NCI-H345 treated with DMSO at 0.1 percent for 48 hours (cell line): ENCODE results near the gene ERC1.
"Not testable (repeated sequence)": the region's sequence is repeated elsewhere in the genome, so short reads cannot be mapped to it uniquely, and the experiment has no call there.

ENCODE experiments used
- DNase-seq: peaks from one replicate; lab custom pipeline; 2025; ENCODE audit not compliant: unreplicated experiment; lab: John Stamatoyannopoulos, UW

The ERC1 gene

DNA sequence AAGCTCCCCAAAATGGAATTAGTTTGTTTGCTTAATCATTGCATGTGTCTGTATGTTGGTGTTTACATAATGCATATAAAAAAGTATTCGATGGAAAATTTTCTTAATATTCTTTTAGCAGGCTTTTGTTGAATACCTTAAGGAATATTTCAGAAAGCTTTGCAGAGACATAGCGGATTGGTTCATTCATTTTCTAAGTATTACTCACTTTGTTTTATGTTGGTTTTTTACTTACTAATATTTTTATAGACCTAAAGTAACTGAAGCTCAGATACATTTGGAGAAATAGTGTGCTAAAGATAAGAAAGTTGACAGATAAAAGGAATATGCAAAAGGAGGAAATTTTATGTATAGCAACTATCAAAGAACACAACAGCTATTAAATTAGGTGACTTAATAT, 191.0 kb downstream of the ERC1 start:
- no peak for DNase-seq

DNA sequence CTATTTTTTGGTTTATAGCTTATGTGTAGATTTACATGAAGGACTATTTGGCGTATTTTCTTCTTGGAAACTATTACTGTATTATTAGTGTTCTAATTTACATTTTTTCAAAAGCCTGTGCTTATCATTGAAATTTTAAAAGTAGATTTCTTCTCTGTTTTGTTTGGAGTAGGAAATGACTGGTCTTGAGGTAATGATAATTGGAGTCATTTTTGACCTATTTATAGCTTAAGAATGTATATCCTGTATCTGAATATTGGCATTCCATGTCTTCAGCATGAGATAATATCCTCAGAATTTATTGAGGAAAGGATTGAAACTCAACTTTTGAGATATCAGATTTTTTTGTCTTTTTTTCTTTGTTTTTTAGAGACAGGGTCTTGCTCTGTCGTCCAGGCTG, 193.4 kb downstream of the ERC1 start:
- DNase-seq = no peak

DNA sequence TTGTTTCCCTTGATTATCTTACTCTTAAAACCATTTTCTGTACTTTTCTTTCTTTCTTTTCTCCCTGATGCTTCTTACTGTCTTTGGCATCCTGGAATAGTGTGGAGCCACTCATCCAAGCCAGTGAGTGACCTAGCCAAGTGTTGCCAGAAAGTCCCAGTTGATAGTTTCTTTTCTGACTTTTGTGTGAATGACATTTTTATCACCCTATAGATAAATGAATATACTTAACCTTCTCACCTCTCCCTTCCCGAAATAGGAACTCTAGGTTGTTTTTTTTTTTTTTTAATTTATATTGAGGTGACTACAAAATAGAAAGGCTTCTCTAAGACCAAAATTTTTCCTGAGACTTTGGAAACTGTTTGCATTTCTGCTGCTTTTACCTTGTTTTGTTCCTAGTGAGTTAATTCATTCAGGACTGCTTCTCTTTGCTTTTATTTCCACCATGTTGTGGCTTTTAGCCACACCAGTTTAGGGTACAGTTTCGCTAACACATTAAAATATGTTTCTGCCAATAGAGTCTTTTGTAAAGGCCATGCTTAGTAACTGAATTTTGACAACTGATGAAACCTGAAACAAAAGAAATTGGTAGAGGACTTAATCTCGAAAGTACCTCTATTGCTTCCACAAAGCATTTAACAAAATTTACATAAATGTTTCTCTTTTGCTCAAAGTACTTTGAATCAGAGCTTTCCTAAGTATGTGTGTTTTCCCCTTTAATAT, 194.6 kb downstream of the ERC1 start:
- DNase-seq = no peak

DNA sequence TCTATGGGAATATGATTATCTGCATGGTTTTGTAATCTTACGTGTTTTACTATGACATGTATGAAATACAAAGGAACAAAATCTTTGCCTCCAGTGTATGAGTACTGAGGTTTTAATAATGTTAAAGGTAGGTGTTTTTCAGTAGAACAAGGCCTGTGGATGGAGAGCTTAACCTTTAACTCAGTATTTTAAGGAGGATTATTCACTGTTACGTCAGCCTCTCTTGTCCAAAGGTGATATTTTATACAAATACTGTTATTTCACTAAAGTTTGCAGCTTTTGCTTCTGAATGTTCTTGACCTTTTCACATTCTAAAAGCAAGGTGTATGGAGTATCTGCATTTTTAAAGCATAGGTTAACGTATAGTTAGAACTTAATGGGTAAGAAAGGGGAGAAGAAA, 195.3 kb downstream of the ERC1 start:
- DNase-seq = no peak

DNA sequence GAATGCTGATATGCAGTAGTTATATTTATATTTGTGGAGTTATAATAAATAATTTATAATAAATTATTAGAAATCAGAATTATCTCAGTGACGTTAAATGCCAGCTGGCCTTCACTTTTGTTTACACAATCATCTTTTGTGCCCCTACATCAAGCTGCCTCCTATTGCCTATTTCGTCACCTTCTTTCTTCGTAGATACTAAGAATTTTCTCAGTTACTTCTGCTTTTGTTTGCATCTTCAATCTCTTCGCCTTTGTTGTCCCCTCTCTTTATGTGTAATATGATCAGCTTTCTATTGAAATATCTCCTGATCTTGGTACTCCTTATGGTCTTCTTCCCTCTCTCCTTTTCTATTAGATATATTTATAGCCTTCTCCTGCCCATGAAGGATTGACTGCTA, 197.0 kb downstream of the ERC1 start:
- DNase-seq = no peak

DNA sequence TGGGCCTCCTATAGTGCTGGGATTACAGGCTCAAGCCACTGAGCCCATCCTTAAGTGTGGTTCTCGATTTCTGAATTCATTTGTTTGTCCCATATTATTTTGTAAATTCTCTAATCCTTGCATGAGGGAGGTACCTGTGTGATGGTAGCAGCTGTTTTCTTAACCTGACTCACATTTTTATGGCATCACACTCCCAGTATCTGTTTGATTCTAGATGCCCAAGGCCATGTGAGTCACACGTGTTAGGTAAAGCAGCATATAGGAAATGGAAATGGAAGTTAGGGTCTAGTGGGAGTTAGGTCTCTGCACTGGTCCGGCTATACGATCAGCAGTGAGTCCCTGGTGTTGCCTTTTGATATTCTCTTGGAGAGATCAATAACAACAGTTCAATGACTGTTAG, 198.1 kb downstream of the ERC1 start:
- no peak for DNase-seq

DNA sequence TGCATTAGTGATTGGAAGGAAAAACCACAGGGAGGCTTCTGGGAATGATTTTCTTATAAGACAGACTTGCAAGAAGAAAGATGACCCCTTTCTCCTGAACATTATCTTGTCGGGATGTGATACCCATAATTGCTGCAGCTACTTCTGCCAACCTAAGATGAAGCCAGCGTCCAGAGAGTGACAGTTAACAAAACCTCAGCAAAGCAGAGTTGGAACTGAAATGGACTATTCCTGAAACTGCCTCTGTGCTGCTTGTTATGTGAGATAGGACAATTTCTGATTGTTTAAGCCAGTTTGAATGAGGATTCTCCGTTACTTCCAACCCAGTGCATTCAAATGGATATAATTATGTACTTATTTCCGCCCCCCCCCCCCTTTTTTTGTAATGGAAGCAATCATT, 204.5 kb downstream of the ERC1 start:
- DNase-seq = no peak

DNA sequence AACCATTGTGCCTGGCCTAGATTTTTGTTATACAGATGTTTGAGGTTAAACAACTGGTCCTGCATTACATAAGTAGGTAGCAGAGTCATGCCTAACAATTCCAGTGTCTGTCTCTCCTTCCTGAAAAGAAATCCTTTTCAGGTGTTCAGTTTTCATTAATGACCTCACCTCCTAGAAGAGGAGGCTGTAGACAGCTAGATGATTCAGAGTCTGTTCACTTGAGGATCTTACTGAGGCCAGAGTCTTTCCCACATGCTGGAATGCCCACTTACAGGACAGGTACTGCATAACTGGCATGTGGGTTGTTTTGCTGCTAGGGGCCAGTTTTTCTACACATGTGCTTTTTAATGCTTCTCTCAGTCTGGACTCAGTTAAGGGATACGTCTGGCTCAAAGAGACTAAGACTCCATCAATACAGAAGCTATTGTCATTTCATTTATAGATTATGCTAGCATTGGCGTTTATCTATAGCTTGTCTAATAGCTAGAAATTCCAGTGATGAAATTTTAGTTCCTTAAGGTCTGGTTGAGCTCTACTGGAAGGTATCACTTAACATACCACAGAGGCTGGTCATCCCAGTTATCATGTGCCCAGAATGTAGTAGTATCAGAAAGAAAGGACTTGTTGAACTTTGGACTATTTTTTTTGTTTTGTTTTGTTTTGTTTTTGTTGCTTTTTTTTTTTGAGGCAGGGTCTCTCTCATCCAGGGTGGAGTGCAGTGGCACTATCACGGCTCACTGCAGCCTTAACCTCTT, 206.4 kb downstream of the ERC1 start:
- no peak for DNase-seq

DNA sequence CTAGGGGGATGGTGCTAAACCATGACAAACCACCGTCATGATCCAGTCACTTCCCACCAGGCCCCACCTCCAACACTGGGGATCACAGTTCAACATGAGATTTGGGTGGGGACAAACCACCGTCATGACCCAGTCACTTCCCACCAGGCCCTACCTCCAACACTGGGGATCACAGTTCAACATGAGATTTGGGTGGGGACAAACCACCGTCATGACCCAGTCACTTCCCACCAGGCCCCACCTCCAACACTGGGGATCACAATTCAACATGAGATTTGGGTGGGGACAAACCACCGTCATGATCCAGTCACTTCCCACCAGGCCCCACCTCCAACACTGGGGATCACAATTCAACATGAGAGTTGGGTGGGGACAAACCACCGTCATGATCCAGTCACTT, 207.8 kb downstream of the ERC1 start:
- not testable (repeated sequence) for DNase-seq

DNA sequence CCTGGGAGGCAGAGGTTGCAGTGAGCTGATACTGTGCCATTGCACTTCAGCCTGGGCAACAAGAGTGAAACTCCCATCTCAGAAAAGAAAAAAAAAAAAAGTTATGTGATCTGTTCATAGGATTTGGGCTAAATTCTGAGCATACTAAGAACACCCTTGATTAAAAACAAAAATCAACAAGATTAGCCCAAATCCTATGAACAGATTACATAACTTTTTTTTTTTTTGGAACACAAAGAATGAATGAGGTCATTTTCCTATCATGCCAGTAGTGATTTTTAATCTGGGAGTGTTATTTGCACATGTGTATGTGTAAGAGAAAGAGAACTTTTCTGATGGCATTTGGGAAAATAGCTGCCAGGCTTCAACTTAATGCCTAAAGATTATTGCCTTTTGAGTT, 208.7 kb downstream of the ERC1 start:
- no peak for DNase-seq

DNA sequence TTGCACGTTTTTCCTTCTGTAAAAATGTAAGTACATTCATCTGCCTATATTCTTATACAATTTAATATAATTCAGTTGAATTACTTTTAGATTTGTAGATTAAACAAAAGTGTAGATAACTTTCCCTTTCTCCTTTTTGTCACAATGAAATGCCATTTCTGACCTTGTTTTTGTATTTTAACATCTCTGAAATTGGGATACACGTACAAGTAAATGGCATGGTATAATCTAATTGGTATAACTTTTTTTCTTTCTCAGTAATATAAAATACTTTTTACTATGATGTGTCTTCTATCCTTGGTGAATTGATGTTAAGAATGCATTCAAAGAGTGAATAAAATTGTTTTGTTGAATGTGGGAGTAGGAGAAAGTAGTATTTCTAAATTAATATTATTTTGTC, 210.0 kb downstream of the ERC1 start:
- DNase-seq = no peak

DNA sequence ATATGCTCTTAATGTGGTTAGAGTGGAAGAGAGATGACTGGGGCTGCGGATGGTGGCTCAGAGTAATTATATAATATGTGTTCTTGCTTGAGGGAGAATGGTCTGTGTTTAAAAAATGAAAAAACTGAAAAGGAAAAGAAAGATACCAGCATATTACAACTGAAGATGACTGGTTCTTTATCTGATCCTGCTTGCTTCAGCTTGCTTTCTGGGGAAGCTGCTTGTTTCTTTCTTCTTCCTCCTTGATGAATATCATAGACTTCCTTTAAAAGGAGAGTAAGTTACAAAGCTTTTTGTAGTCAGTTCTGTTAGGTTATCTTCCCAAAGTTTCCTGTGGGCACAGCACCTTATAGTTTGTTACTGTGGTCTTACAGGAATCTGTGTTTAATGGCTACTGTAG, 210.9 kb downstream of the ERC1 start:
- DNase-seq = no peak

DNA sequence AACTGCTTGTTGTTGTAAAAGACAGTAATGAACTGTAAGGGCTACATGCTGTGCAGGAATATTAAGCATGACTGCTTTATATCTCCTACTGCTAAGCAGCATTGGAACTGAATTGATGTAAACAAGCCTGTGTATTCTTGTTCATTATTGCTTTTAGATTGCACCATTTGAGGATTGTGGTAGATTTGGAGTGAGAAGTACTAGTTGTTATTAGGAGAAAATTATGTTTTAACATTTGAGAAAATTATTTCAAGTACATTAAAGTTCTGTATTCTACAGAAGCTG, 212.7 kb downstream of the ERC1 start:
- no peak for DNase-seq

DNA sequence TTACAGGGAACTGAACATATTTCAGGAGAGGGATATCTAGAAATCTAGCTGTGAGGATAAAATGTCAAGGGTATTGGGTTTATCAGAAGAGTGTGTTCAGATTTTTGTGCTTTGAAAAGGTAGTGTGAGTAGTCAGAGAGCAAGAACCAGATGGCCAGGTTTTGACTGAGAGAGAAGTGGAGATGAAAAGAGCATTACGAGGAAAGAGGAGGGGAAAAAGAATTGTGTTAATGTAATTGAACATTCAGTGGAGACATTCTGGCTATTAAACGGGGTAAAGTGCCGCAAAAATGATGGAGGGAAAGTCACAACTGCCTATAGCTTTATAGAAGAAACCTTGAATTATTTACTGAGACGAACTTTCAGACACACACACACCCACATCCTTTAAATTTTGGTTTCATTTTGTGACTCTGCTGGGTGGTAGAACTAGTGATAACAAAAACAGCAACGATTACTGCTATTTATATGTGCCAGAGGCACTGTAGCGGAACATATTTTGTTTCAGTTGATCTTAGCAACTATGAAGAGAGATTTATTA, 213.6 kb downstream of the ERC1 start:
- DNase-seq = no peak

DNA sequence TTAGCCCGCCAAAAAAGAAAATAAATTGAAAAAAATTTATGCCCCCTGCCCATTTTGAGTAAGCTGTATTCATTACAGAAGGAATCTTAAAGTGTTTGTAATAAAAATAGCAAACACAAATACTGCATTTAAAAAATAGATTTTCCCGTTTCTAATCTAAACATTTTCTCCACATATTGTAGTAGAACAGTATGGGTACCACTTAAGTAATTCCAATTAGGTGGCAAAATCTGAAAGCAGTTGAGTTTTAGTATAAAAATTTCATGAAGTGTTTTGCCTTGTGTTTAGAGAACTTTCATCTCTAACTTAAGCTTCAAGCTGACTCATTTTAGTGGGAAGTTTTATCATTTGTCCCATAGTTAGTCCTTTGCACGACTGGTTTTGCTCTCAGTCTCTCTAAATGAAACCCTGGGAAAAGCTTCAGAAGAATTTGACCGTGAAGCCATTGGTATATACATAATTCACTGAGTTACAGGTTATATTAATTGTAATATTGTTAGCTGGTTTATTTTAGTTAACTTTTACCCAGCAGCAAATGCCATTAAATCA, 214.6 kb downstream of the ERC1 start:
- DNase-seq = no peak

DNA sequence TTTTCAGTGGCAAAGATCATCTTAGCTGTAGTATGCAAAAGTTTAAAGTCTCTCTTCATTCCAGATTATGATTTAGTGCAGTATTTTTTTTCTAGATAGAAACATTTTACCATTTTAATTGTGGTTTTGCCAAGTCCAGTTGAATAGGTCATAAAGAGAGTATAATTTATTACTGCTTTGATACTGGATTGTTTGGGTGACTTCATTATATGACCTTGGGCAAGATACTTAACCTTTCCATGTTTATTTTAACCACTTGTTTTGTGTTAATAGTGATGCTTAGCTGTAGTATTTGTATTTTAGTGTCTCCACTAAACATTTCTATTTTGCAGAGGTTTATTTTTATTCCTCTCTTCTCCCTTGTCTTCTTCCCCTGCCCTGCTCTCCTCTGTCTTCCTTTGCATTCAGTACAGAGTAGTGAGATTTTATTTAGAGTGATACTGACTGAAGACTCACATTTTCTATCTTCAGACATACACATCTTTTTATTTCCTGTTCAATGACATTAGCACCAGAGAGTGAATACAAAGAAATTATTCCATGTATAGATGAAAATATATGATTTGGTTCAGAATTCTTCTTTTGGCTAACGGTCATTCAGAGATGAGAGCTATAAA, 215.2 kb downstream of the ERC1 start:
- no peak for DNase-seq

DNA sequence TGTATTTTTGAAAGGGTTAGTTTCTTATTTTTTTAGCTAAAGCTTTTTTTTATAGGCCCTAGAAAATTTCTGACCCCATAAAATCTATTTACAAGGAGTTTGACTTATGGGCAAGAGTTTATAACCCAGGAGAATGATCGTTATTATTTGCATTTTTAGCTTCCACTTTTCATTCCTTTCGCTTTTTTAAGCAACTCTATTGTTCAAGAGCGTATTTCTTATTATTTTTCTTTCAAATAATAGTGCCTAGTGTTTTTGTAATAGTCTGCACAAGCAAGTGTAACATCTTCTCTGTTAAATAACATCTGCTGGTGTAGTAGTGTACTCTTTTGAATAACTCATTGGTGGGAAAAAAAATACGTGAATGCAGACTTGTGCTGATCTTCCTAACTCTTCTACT, 216.3 kb downstream of the ERC1 start:
- no peak for DNase-seq

DNA sequence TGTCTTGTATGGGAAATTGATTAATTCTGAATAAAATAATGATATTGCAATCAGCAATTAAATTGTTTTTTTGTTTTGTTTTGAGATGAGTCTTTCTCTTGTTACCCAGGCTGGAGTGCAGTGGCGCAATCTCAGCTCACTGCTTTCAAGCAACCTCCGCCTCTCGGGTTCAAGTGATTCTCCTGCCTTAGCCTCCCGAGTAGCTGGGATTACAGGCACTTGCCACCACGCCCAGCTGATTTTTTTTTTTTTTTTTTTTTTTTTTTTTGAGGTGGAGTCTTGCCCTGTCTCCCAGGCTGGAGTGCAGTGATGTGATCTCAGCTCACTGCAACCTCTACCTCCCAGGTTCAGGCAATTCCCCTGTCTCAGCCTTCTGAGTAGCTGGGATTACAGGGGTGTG, 217.7 kb downstream of the ERC1 start:
- not testable (repeated sequence) for DNase-seq

DNA sequence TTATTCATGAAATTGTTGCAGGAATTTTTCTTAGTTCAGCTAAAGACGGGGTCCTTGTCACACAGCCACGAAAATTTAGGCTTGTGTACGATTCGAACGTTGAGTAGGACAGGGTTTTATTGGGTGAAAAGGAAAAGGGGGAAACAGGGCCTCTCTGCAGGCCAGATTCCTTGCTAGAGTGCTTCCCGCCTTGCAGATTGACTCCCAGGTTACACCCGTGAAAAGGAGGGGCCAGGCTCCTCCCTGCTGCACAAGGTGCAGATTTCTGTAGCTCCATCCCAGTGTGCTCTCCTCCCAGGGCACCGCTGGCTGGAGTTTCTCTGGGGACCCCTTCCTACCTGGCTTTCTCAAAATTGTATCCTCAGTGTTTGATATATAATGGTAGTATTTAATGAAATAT, 221.5 kb downstream of the ERC1 start:
- no peak for DNase-seq

DNA sequence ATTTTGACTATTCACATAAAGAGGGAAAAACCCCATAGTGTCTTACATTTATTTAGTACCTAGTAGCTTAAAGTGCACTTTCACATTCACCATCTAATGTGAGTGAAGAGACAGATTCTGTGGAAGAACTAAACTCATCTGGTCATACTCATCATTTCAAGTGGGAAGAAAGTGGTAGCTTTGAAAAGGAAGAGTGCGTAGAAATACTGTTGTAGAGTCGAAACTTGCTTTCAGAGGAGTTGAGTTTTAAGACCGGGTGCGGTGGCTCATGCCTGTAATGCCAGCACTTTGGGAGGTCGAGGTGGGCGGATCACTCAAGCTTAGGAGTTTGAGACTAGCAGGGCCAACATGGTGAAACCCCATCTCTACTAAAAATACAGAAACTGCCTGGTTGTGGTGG, 222.2 kb downstream of the ERC1 start:
- DNase-seq = no peak

DNA sequence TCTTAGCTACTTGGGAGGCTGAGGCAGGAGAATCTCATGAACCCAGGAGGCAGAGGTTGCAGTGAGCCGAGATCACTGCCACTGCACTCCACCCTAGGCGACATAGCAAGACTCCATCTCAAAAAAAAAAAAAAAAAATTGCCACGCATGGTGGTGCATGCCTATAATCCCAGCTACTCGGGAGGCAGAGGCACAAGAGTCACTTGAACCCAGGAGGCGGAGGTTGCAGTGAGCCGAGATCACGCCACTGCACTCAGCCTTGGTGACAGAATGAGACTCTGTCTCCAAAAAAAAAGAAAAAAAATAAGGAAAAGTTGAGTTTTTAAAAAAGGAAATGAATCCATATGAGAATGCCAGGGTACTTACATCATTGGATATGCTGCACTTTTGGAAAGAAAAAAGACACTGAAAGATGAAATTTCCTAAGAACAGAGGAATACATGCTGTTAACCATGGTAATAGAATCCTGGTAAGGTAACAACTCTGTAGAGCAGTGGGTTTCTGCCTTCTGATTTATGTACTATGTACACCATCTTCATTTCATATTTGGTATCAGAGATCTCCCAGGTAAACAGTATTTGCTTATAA, 222.7 kb downstream of the ERC1 start:
- DNase-seq = no peak

DNA sequence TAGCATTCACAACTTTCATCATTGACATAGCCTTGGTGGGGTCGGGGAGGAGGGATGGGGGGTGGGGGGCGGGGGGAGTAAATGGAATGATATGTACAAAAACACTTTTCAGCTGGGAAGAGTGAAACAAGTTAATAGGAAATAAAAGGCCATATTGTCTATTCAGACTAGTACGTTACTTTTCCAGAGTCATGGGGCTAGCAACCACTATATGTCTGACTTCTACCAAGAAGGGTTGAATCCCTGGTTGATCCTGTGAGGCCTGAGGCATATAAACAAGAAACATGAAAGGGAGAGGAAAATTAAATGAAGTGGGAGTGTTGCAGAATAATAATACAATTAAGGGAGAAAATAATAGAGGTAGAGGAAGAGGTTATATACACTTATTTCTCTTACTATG, 225.5 kb downstream of the ERC1 start:
- DNase-seq = no peak
